WTC11 (cell line): ENCODE measurements around the gene KRT5. TPM values are rescaled to one million over a fixed set of nuclear protein-coding genes. Genes with fewer than 3 reads are reported as not detected.

Experiments
- ATAC-seq: fragments of 200-7000 bp; cut with Tn5 transposase; 2 replicates; pipeline ENCODE4 v1.10.0; 2021; ENCODE audit warnings: mild to moderate bottlenecking, moderate library complexity
- CTCF ChIA-PET: fragments of 300-600 bp; sonication (Branson Sonifier 250); formaldehyde crosslinking; loops from one replicate; lab custom pipeline; 2021; ENCODE audit warnings: antibody characterized with exemption; lab: Charles Lee
- POLR2A ChIA-PET: fragments of 350-600 bp; sonication (Branson Sonifier 250); formaldehyde crosslinking; loops from one replicate; lab custom pipeline; 2021; ENCODE audit warnings: antibody characterized with exemption; lab: Charles Lee
- DNase-seq: peaks from one replicate; pipeline ENCODE4 v3.0.0; 2021; ENCODE audit warnings: low spot score
- H3K27ac Mint-ChIP-seq: 2 replicates; pipeline ENCODE4 v1.8.0; 2021; ENCODE audit warnings: mixed read lengths
- H3K27me3 Mint-ChIP-seq: 2 replicates; pipeline ENCODE4 v1.8.0; 2021; ENCODE audit warnings: low read depth, mild to moderate bottlenecking, moderate library complexity, mixed read lengths
- H3K36me3 Mint-ChIP-seq: 2 replicates; pipeline ENCODE4 v1.8.0; 2021; ENCODE audit warnings: mixed read lengths
- H3K4me1 Mint-ChIP-seq: 2 replicates; pipeline ENCODE4 v1.8.0; 2022; ENCODE audit warnings: mixed read lengths
- H3K4me3 Mint-ChIP-seq: 2 replicates; pipeline ENCODE4 v1.8.0; 2021; ENCODE audit warnings: mild to moderate bottlenecking, moderate library complexity, mixed read lengths
- H3K9me3 Mint-ChIP-seq: 2 replicates; pipeline ENCODE4 v1.8.0; 2021; ENCODE audit warnings: mixed read lengths
- ATF1 ChIP-seq: sonication (generic); formaldehyde crosslinking; IDR thresholded peaks from 2 replicates; pipeline ENCODE4 v1.8.1; 2023; ENCODE audit warnings: mild to moderate bottlenecking, moderate library complexity, missing genetic modification reagents
- CREB1 ChIP-seq: sonication (generic); formaldehyde crosslinking; IDR thresholded peaks from 2 replicates; pipeline ENCODE4 v1.8.0; 2023; ENCODE audit warnings: mild to moderate bottlenecking, missing genetic modification reagents
- ESRRA ChIP-seq: sonication (generic); formaldehyde crosslinking; IDR thresholded peaks from 2 replicates; pipeline ENCODE4 v1.8.1; 2022; ENCODE audit warnings: mild to moderate bottlenecking, missing genetic modification reagents, borderline replicate concordance
- FOXK1 ChIP-seq: sonication (generic); formaldehyde crosslinking; IDR thresholded peaks from 2 replicates; pipeline ENCODE4 v1.8.0; 2022; ENCODE audit warnings: mild to moderate bottlenecking, moderate library complexity, missing genetic modification reagents
- FOXP1 ChIP-seq: sonication (generic); formaldehyde crosslinking; IDR thresholded peaks from 2 replicates; pipeline ENCODE4 v1.8.0; 2022; ENCODE audit warnings: missing genetic modification reagents, mild to moderate bottlenecking, moderate library complexity, borderline replicate concordance
- IRF2 ChIP-seq: sonication (generic); formaldehyde crosslinking; IDR thresholded peaks from 2 replicates; pipeline ENCODE4 v1.8.0; 2022; ENCODE audit warnings: low read depth, missing genetic modification reagents, borderline replicate concordance
- KAT7 ChIP-seq: sonication (generic); formaldehyde crosslinking; IDR thresholded peaks from 2 replicates; pipeline ENCODE4 v1.8.1; 2023; ENCODE audit warnings: missing genetic modification reagents, mild to moderate bottlenecking, borderline replicate concordance
- NFYB ChIP-seq: sonication (generic); formaldehyde crosslinking; conservative IDR thresholded peaks from 2 replicates; pipeline ENCODE4 v1.8.0; 2022; ENCODE audit warnings: low read depth, missing genetic modification reagents
- NR2C2 ChIP-seq: sonication (generic); formaldehyde crosslinking; IDR thresholded peaks from 2 replicates; pipeline ENCODE4 v1.8.0; 2022; ENCODE audit warnings: mild to moderate bottlenecking, missing genetic modification reagents
- NR3C1 ChIP-seq: sonication (generic); formaldehyde crosslinking; conservative IDR thresholded peaks from 2 replicates; pipeline ENCODE4 v1.8.1; 2023; ENCODE audit warnings: low read depth, mild to moderate bottlenecking, missing genetic modification reagents
- RORB ChIP-seq: fragments of 250-450 bp; sonication (Bioruptor Pico); IDR thresholded peaks from 2 replicates; pipeline ENCODE4 v1.9.0; 2021; ENCODE audit warnings: mild to moderate bottlenecking
- TCF7 ChIP-seq: sonication (generic); formaldehyde crosslinking; IDR thresholded peaks from 2 replicates; pipeline ENCODE4 v1.8.0; 2022; ENCODE audit warnings: mild to moderate bottlenecking, low read depth, missing genetic modification reagents, moderate library complexity
- TP53 ChIP-seq: sonication (generic); formaldehyde crosslinking; IDR thresholded peaks from 2 replicates; pipeline ENCODE4 v1.8.1; 2023; ENCODE audit warnings: mild to moderate bottlenecking, missing genetic modification reagents
- total RNA-seq: library from RNA; stranded (reverse); gene quantifications from 3 replicates; pipeline ENCODE4 v1.2.3, GENCODE V29; 2021
- TF ChIP-seq, protein P1 (sequence below): sonication (generic); formaldehyde crosslinking; IDR thresholded peaks from 2 replicates; pipeline ENCODE4 v1.8.1; 2022; ENCODE audit warnings: mild to moderate bottlenecking, missing genetic modification reagents, moderate library complexity, borderline replicate concordance
- TF ChIP-seq, protein P2 (sequence below): sonication (generic); formaldehyde crosslinking; conservative IDR thresholded peaks from 2 replicates; pipeline ENCODE4 v1.8.1; 2022; ENCODE audit warnings: mild to moderate bottlenecking, missing genetic modification reagents
- TF ChIP-seq, protein P3 (sequence below): sonication (generic); formaldehyde crosslinking; IDR thresholded peaks from 2 replicates; pipeline ENCODE4 v1.8.0; 2022; ENCODE audit warnings: mild to moderate bottlenecking, missing genetic modification reagents
- TF ChIP-seq, protein P4 (sequence below): sonication (generic); formaldehyde crosslinking; IDR thresholded peaks from 2 replicates; pipeline ENCODE4 v1.8.0; 2023; ENCODE audit warnings: mild to moderate bottlenecking, missing genetic modification reagents
- TF ChIP-seq, protein P5 (sequence below): sonication (generic); formaldehyde crosslinking; IDR thresholded peaks from 2 replicates; pipeline ENCODE4 v1.8.1; 2022; ENCODE audit warnings: low read depth, mild to moderate bottlenecking, moderate library complexity, missing genetic modification reagents, borderline replicate concordance
- TF ChIP-seq, protein P6 (sequence below): sonication (generic); formaldehyde crosslinking; IDR thresholded peaks from 2 replicates; pipeline ENCODE4 v1.8.0; 2023; ENCODE audit warnings: missing genetic modification reagents, mild to moderate bottlenecking, borderline replicate concordance
- TF ChIP-seq, protein P7 (sequence below): fragments of 200-600 bp; IDR thresholded peaks from 2 replicates; pipeline ENCODE4 v1.8.0; 2022; ENCODE audit warnings: antibody characterized with exemption
- TF ChIP-seq, protein P8 (sequence below): sonication (generic); formaldehyde crosslinking; IDR thresholded peaks from 2 replicates; pipeline ENCODE4 v1.8.0; 2022; ENCODE audit warnings: mild to moderate bottlenecking, missing genetic modification reagents

KRT5 gene
- total RNA-seq, 1 experiment from 2014 or later = not detected

DNA sequence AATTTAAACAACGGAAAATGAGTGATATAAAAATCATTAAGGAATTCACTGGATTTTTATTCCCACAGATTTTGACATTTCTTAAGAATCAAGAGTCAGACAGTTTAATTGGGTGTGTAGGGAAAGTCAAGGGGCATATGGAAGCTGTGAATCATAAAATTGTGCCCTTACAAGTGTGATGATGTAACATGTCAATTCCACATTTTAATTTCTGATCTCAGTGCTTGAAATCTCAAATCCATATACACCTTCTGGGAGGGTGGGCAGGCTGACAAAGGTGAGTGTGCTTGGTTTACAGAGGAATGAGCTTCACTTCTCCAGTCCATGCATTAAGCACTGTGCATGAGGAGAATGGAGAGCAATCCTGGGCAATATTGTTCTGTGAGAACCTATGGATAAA is 26.1 kb downstream of the KRT5 start:
- ChIA-PET CTCF (interaction anchor here (0.9 to 3.2 kb wide), 6 partner anchors 13 to 215 kb away, joined by 3 to 13 read pairs (median 5); no protein-coding TSS in a partner anchor), POLR2A (no interaction called here)
- Mint-ChIP-seq H3K4me3 (no peak overlapping the region), H3K9me3 (peaks cover 23% of the 10 kb centered on the region), H3K4me1 (peaks cover 27% of the 10 kb centered on the region), H3K27ac (no peak overlapping the region), H3K27me3 (peaks cover 4% of the 10 kb centered on the region; the same call in 1 of the 2 replicates), H3K36me3 (0 out of 2 replicates have a peak, but pooled peaks cover 3% of the 10 kb centered on the region)
- DNase-seq = no peak
- TF ChIP-seq, protein P1, sequence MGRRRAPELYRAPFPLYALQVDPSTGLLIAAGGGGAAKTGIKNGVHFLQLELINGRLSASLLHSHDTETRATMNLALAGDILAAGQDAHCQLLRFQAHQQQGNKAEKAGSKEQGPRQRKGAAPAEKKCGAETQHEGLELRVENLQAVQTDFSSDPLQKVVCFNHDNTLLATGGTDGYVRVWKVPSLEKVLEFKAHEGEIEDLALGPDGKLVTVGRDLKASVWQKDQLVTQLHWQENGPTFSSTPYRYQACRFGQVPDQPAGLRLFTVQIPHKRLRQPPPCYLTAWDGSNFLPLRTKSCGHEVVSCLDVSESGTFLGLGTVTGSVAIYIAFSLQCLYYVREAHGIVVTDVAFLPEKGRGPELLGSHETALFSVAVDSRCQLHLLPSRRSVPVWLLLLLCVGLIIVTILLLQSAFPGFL (CRISPR knock-in tag) = no peak
- TF ChIP-seq, protein P2, sequence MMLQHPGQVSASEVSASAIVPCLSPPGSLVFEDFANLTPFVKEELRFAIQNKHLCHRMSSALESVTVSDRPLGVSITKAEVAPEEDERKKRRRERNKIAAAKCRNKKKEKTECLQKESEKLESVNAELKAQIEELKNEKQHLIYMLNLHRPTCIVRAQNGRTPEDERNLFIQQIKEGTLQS = no peak
- TF ChIP-seq TCF7 (CRISPR knock-in tag) = no peak
- no peak for ATAC-seq

DNA sequence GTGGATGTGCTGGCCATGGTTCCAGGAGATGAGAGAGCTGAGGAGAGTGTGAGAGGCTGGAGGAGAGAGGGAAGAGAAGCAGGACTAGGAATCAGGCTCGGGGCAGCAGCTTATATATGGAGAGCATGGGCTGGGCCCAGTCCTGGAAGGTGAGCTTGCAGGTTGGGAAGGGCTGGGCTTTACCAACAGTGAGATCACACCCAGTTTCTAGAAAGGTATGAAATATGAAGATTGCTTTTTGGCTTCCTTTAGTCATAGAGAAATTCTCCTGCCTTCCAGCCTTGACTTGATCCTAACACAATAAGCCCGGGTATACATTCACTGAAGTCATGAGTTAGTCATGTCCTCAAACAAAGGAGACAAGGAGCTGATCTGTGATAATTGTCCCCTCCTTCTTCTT is 27.0 kb downstream of the KRT5 start, which contains the start of gene KRT6A:
Gene KRT6A, minus strand, starts transcription at position 86 of the 400 bp plus-strand sequence. Its CDS starts 69 bp downstream, at position 17.
- Mint-ChIP-seq H3K27me3 (peaks cover 6% of the 10 kb centered on the region; the same call in 1 of the 2 replicates), H3K9me3 (peaks cover 29% of the 10 kb centered on the region), H3K36me3 (0 out of 2 replicates have a peak, but pooled peaks cover 3% of the 10 kb centered on the region), H3K4me1 (peaks cover 27% of the 10 kb centered on the region), H3K4me3 (no peak within 1 kb of the TSS), H3K27ac (no peak within 1 kb of the TSS)
- no peak for DNase-seq
- CTCF ChIA-PET = interaction anchor here (1.4 kb wide), 1 partner anchor 97 kb away, joined by 4 read pairs; no protein-coding TSS in a partner anchor
- no peak for ATAC-seq
- TF ChIP-seq ESRRA (no peak), FOXK1 (CRISPR knock-in tag) (no peak), FOXP1 (CRISPR knock-in tag) (no peak), TP53 (CRISPR knock-in tag) (no peak), NR2C2 (CRISPR knock-in tag) (no peak), CREB1 (CRISPR knock-in tag) (no peak), NR3C1 (no peak), IRF2 (CRISPR knock-in tag) (no peak), KAT7 (CRISPR knock-in tag) (no peak), NFYB (CRISPR knock-in tag) (no peak), ATF1 (no peak), RORB (no peak)
- TF ChIP-seq, protein P3, sequence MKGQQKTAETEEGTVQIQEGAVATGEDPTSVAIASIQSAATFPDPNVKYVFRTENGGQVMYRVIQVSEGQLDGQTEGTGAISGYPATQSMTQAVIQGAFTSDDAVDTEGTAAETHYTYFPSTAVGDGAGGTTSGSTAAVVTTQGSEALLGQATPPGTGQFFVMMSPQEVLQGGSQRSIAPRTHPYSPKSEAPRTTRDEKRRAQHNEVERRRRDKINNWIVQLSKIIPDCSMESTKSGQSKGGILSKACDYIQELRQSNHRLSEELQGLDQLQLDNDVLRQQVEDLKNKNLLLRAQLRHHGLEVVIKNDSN (CRISPR knock-in tag) = no peak
- TF ChIP-seq, protein P4, sequence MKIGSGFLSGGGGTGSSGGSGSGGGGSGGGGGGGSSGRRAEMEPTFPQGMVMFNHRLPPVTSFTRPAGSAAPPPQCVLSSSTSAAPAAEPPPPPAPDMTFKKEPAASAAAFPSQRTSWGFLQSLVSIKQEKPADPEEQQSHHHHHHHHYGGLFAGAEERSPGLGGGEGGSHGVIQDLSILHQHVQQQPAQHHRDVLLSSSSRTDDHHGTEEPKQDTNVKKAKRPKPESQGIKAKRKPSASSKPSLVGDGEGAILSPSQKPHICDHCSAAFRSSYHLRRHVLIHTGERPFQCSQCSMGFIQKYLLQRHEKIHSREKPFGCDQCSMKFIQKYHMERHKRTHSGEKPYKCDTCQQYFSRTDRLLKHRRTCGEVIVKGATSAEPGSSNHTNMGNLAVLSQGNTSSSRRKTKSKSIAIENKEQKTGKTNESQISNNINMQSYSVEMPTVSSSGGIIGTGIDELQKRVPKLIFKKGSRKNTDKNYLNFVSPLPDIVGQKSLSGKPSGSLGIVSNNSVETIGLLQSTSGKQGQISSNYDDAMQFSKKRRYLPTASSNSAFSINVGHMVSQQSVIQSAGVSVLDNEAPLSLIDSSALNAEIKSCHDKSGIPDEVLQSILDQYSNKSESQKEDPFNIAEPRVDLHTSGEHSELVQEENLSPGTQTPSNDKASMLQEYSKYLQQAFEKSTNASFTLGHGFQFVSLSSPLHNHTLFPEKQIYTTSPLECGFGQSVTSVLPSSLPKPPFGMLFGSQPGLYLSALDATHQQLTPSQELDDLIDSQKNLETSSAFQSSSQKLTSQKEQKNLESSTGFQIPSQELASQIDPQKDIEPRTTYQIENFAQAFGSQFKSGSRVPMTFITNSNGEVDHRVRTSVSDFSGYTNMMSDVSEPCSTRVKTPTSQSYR (CRISPR knock-in tag) = no peak
- TF ChIP-seq, protein P5, sequence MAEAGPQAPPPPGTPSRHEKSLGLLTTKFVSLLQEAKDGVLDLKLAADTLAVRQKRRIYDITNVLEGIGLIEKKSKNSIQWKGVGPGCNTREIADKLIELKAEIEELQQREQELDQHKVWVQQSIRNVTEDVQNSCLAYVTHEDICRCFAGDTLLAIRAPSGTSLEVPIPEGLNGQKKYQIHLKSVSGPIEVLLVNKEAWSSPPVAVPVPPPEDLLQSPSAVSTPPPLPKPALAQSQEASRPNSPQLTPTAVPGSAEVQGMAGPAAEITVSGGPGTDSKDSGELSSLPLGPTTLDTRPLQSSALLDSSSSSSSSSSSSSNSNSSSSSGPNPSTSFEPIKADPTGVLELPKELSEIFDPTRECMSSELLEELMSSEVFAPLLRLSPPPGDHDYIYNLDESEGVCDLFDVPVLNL = no peak
- TF ChIP-seq, protein P6, sequence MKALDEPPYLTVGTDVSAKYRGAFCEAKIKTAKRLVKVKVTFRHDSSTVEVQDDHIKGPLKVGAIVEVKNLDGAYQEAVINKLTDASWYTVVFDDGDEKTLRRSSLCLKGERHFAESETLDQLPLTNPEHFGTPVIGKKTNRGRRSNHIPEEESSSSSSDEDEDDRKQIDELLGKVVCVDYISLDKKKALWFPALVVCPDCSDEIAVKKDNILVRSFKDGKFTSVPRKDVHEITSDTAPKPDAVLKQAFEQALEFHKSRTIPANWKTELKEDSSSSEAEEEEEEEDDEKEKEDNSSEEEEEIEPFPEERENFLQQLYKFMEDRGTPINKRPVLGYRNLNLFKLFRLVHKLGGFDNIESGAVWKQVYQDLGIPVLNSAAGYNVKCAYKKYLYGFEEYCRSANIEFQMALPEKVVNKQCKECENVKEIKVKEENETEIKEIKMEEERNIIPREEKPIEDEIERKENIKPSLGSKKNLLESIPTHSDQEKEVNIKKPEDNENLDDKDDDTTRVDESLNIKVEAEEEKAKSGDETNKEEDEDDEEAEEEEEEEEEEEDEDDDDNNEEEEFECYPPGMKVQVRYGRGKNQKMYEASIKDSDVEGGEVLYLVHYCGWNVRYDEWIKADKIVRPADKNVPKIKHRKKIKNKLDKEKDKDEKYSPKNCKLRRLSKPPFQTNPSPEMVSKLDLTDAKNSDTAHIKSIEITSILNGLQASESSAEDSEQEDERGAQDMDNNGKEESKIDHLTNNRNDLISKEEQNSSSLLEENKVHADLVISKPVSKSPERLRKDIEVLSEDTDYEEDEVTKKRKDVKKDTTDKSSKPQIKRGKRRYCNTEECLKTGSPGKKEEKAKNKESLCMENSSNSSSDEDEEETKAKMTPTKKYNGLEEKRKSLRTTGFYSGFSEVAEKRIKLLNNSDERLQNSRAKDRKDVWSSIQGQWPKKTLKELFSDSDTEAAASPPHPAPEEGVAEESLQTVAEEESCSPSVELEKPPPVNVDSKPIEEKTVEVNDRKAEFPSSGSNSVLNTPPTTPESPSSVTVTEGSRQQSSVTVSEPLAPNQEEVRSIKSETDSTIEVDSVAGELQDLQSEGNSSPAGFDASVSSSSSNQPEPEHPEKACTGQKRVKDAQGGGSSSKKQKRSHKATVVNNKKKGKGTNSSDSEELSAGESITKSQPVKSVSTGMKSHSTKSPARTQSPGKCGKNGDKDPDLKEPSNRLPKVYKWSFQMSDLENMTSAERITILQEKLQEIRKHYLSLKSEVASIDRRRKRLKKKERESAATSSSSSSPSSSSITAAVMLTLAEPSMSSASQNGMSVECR (CRISPR knock-in tag) = no peak
- TF ChIP-seq, protein P7, sequence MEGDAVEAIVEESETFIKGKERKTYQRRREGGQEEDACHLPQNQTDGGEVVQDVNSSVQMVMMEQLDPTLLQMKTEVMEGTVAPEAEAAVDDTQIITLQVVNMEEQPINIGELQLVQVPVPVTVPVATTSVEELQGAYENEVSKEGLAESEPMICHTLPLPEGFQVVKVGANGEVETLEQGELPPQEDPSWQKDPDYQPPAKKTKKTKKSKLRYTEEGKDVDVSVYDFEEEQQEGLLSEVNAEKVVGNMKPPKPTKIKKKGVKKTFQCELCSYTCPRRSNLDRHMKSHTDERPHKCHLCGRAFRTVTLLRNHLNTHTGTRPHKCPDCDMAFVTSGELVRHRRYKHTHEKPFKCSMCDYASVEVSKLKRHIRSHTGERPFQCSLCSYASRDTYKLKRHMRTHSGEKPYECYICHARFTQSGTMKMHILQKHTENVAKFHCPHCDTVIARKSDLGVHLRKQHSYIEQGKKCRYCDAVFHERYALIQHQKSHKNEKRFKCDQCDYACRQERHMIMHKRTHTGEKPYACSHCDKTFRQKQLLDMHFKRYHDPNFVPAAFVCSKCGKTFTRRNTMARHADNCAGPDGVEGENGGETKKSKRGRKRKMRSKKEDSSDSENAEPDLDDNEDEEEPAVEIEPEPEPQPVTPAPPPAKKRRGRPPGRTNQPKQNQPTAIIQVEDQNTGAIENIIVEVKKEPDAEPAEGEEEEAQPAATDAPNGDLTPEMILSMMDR = no peak
- TF ChIP-seq, protein P8, sequence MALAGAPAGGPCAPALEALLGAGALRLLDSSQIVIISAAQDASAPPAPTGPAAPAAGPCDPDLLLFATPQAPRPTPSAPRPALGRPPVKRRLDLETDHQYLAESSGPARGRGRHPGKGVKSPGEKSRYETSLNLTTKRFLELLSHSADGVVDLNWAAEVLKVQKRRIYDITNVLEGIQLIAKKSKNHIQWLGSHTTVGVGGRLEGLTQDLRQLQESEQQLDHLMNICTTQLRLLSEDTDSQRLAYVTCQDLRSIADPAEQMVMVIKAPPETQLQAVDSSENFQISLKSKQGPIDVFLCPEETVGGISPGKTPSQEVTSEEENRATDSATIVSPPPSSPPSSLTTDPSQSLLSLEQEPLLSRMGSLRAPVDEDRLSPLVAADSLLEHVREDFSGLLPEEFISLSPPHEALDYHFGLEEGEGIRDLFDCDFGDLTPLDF (CRISPR knock-in tag) = no peak
- POLR2A ChIA-PET = no interaction called here
